Keratinocyte (primary cell): Measurements from ENCODE around the gene RHOXF2B. TPM values are rescaled to one million over a fixed set of nuclear protein-coding genes. Genes with fewer than 3 reads are reported as not detected.
"Not testable (repeated sequence)": the region's sequence is repeated elsewhere in the genome, so short reads cannot be mapped to it uniquely, and the experiment has no call there.

Experiments
- DNase-seq: peaks from one replicate; pipeline ENCODE4 v3.0.0-alpha.2; 2011; ENCODE audit warnings: low read depth, missing footprints, low spot score
- FAIRE-seq: peaks from 2 replicates; lab custom pipeline; 2011; peaks lifted over from hg19 to GRCh38; lab: Jason Lieb, UNC
- H2AFZ ChIP-seq: 2 replicates; pipeline ENCODE4 v1.6.0; 2012; ENCODE audit warnings: low read length, control low read depth, inconsistent platforms; ENCODE audit not compliant: control insufficient read depth
- H3K27ac ChIP-seq: 2 replicates; pipeline ENCODE4 v1.5.1; 2011; ENCODE audit warnings: low read length; ENCODE audit not compliant: control insufficient read depth, insufficient read depth
- H3K27me3 ChIP-seq: 3 replicates; pipeline ENCODE4 v1.6.0; 2011; ENCODE audit warnings: low read length; ENCODE audit not compliant: control insufficient read depth, insufficient read depth; ENCODE audit errors: extremely low read depth
- H3K36me3 ChIP-seq, 2 experiments: 2 replicates in 1 of 2; 3 replicates in 1 of 2; pipeline ENCODE4 v1.5.1; 2011; ENCODE audit warnings: low read length in 2 of 2, mild to moderate bottlenecking in 1 of 2; ENCODE audit not compliant: control insufficient read depth in 2 of 2, insufficient read depth in 2 of 2; ENCODE audit errors: extremely low read depth in 1 of 2
- H3K4me1 ChIP-seq: 3 replicates; pipeline ENCODE4 v1.5.1; 2011; ENCODE audit warnings: low read length; ENCODE audit not compliant: control insufficient read depth, insufficient read depth; ENCODE audit errors: extremely low read depth
- H3K4me2 ChIP-seq: 3 replicates; pipeline ENCODE4 v1.6.0; 2011; ENCODE audit warnings: low read depth, low read length; ENCODE audit not compliant: control insufficient read depth, insufficient read depth; ENCODE audit errors: extremely low read depth
- H3K4me3 ChIP-seq, 3 experiments: fragments of 200-600 bp in 1 of 3; sonication (generic) in 1 of 3; 2 replicates in 2 of 3; 3 replicates in 1 of 3; pipeline ENCODE4 v1.5.1; 2011 to 2016; ENCODE audit warnings: low read length in 3 of 3, mild to moderate bottlenecking in 3 of 3, control low read depth in 2 of 3, inconsistent platforms in 1 of 3, low read depth in 1 of 3, mixed read lengths in 1 of 3, mixed run types in 1 of 3, moderate library complexity in 1 of 3; ENCODE audit not compliant: control insufficient read depth in 2 of 3, insufficient read depth in 2 of 3; ENCODE audit errors: extremely low read depth in 1 of 3
- H3K79me2 ChIP-seq: 2 replicates; pipeline ENCODE4 v1.6.0; 2012; ENCODE audit warnings: low read length; ENCODE audit not compliant: control insufficient read depth, insufficient read depth
- H3K9ac ChIP-seq: 3 replicates; pipeline ENCODE4 v1.6.0; 2011; ENCODE audit warnings: low read length; ENCODE audit not compliant: control insufficient read depth, insufficient read depth; ENCODE audit errors: extremely low read depth
- H3K9me1 ChIP-seq: 3 replicates; pipeline ENCODE4 v1.6.0; 2011; ENCODE audit warnings: low read length; ENCODE audit not compliant: control insufficient read depth, insufficient read depth; ENCODE audit errors: extremely low read depth
- H3K9me3 ChIP-seq: 2 replicates; pipeline ENCODE4 v1.5.1; 2012; ENCODE audit warnings: low read depth, low read length; ENCODE audit not compliant: control insufficient read depth
- H4K20me1 ChIP-seq: 3 replicates; pipeline ENCODE4 v1.6.0; 2011; ENCODE audit warnings: low read length; ENCODE audit not compliant: control insufficient read depth, insufficient read depth; ENCODE audit errors: extremely low read depth
- CTCF ChIP-seq, 3 experiments: IDR thresholded peaks in 1 of 3; conservative IDR thresholded peaks in 1 of 3; optimal IDR thresholded peaks in 1 of 3; 2 replicates in 2 of 3; 3 replicates in 1 of 3; pipeline versions ENCODE3 to v1.5.1; 2011; ENCODE audit warnings: low read length in 3 of 3, mild to moderate bottlenecking in 3 of 3, moderate library complexity in 2 of 3, control low read depth in 1 of 3, inconsistent platforms in 1 of 3; ENCODE audit not compliant: insufficient read depth in 2 of 3; ENCODE audit errors: extremely low read depth in 1 of 3
- EZH2 ChIP-seq: IDR thresholded peaks from one replicate; pipeline ENCODE4 v1.6.1; 2012; ENCODE audit warnings: inconsistent platforms, mild to moderate bottlenecking, low read length, moderate library complexity
- dilution Hi-C: fragments of 300-500 bp; cut with MboI; formaldehyde crosslinking; loops from one replicate; pipeline ENCODE4 v1.7.0; 2020; ENCODE audit warnings: low sequenced_read_pairs; ENCODE audit not compliant: extremely low pct_ligation_motif_present
- polyA minus RNA-seq, 3 experiments: library from RNA; depleted of rRNA, polyadenylated mRNA; stranded (reverse); fragments of >200 nt; gene quantifications; 1 replicate in 1 of 3; 2 replicates in 1 of 3; 3 replicates in 1 of 3; pipeline ENCODE4 v1.2.3, GENCODE V29; 2011
- polyA plus RNA-seq, 5 experiments: library from polyadenylated mRNA; depleted of rRNA in 3 of 5; stranded (reverse) in 3 of 5; stranded (forward) in 1 of 5; unstranded in 1 of 5; fragments of >200 nt; gene quantifications; 1 replicate in 1 of 5; 2 replicates in 3 of 5; 3 replicates in 1 of 5; pipeline versions ENCODE4 v1.2.1 to v1.2.3, GENCODE V29; 2011 to 2012; ENCODE audit warnings: missing spikeins in 2 of 5, low read depth in 1 of 5, low replicate concordance in 1 of 5

Gene RHOXF2B
- polyA plus RNA-seq = 0.03 TPM in 1 of 3 replicates, not detected in the others
- not detected for polyA plus RNA-seq (2011; ENCODE audit: low read depth)
- polyA plus RNA-seq (2011; cell fraction: cytosol; rRNA removed) = not detected in 2 replicates
- not detected in 2 replicates for polyA plus RNA-seq (2011; cell fraction: nucleus; rRNA removed)
- polyA plus RNA-seq (2012; ENCODE audit: low replicate concordance) = not detected in 2 replicates
- not detected in 3 replicates for polyA minus RNA-seq
- not detected for polyA minus RNA-seq (2011; cell fraction: cytosol; rRNA and poly(A)+ RNA removed)
- not detected in 2 replicates for polyA minus RNA-seq (2011; cell fraction: nucleus; rRNA and poly(A)+ RNA removed)

- dilution Hi-C loops, DNase-seq, H4K20me1 ChIP-seq, H3K4me1 ChIP-seq, H3K9me1 ChIP-seq, H3K9ac ChIP-seq, H3K36me3 ChIP-seq, H3K79me2 ChIP-seq, H2AFZ ChIP-seq, H3K4me3 ChIP-seq, H3K9me3 ChIP-seq, H3K4me2 ChIP-seq, H3K27me3 ChIP-seq, FAIRE-seq, H3K27ac ChIP-seq: not testable (repeated sequence)
Observed at GRCh38 chrX:120077590-120077989, at the start of gene RHOXF2B. TSS of gene RHOXF2B (minus strand) at chrX:120077690. CDS start at chrX:120077552, 138 bp downstream.

- no peaks in the 10 kb centered on the region for H3K27me3 ChIP-seq
- H3K4me3 ChIP-seq = no peak overlapping the region
- FAIRE-seq (no peak), DNase-seq (no peak)
- H3K9ac ChIP-seq = no peak overlapping the region
- H3K9me1 ChIP-seq = no peaks in the 10 kb centered on the region
- no peak overlapping the region for H3K4me2 ChIP-seq
- H3K27ac ChIP-seq = no peak overlapping the region
- dilution Hi-C loops = no loop called here
- TF ChIP-seq CTCF (optimal IDR thresholded peaks at IDR 0.05 in 1 of 3, IDR thresholded peaks at IDR 0.05 in 1 of 3, conservative IDR thresholded peaks at IDR 0.05 in 1 of 3; ENCODE audit: extremely low read depth in 1 of 3, insufficient read depth in 2 of 3, low read length in 3 of 3) = no peak
- no peaks in the 10 kb centered on the region for H3K4me1 ChIP-seq
- no peaks in the 10 kb centered on the region for H3K9me3 ChIP-seq
- H3K79me2 ChIP-seq = no peaks in the 10 kb centered on the region
- H3K36me3 ChIP-seq = no peaks in the 10 kb centered on the region
- no peaks in the 10 kb centered on the region for H4K20me1 ChIP-seq
- no peak overlapping the region for H2AFZ ChIP-seq
Observed at GRCh38 chrX:120125444-120125843, 48.0 kb upstream of the RHOXF2B start.

- H2AFZ ChIP-seq = no peak overlapping the region
- H3K9me1 ChIP-seq = no peaks in the 10 kb centered on the region
- no peak overlapping the region for H3K9ac ChIP-seq
- H3K4me2 ChIP-seq = no peak overlapping the region
- dilution Hi-C loops = no loop called here
- DNase-seq = no peak
- no peak for FAIRE-seq
- no peaks in the 10 kb centered on the region for H3K36me3 ChIP-seq
- no peaks in the 10 kb centered on the region for H4K20me1 ChIP-seq
- no peak overlapping the region for H3K27ac ChIP-seq
- H3K4me3 ChIP-seq = no peak overlapping the region
- no peaks in the 10 kb centered on the region for H3K79me2 ChIP-seq
- H3K27me3 ChIP-seq = no peaks in the 10 kb centered on the region
- no peaks in the 10 kb centered on the region for H3K9me3 ChIP-seq
- no peak for TF ChIP-seq EZH2
- no peak for TF ChIP-seq CTCF (optimal IDR thresholded peaks at IDR 0.05 in 1 of 3, IDR thresholded peaks at IDR 0.05 in 1 of 3, conservative IDR thresholded peaks at IDR 0.05 in 1 of 3; ENCODE audit: extremely low read depth in 1 of 3, insufficient read depth in 2 of 3, low read length in 3 of 3)
- no peaks in the 10 kb centered on the region for H3K4me1 ChIP-seq
Observed at GRCh38 chrX:120120223-120120622, 42.7 kb upstream of the RHOXF2B start.
